OCI-LY3 (cell line): ENCODE measurements around the gene GRAP2.

Source experiments
- H2AFZ ChIP-seq: fragments of 200-600, 300-600 bp; shearing (Covaris generic); 2 replicates; pipeline ENCODE4 v1.6.0; 2014; ENCODE audit warnings: antibody characterized with exemption, low read depth, low read length
- H3K27ac ChIP-seq: fragments of 200-600, 300-600 bp; sonication (generic); 2 replicates; pipeline ENCODE4 v1.5.1; 2014; ENCODE audit warnings: mild to moderate bottlenecking, low read length, moderate library complexity, mixed read lengths
- H3K27me3 ChIP-seq: fragments of 200-600, 300-600 bp; sonication (generic); 2 replicates; pipeline ENCODE4 v1.6.1; 2014; ENCODE audit warnings: low read depth, low read length, mixed read lengths
- H3K36me3 ChIP-seq: fragments of 200-600, 300-600 bp; sonication (generic); replicated peaks from 2 replicates; pipeline ENCODE3; 2014; ENCODE audit warnings: low read depth, low read length, mixed read lengths
- H3K4me1 ChIP-seq: fragments of 300-600, 200-600 bp; sonication (generic); 2 replicates; pipeline ENCODE4 v1.6.1; 2014; ENCODE audit warnings: low read length, mixed read lengths
- H3K4me2 ChIP-seq: fragments of 200-600, 300-600 bp; sonication (generic); 2 replicates; pipeline ENCODE4 v1.6.1; 2014; ENCODE audit warnings: low read length, mixed read lengths
- H3K4me3 ChIP-seq: fragments of 300-600, 200-600 bp; sonication (generic); 2 replicates; pipeline ENCODE4 v1.5.1; 2014; ENCODE audit warnings: antibody characterized with exemption, mild to moderate bottlenecking, low read length, moderate library complexity
- H3K79me2 ChIP-seq: fragments of 300-600, 200-600 bp; shearing (Covaris generic); 2 replicates; pipeline ENCODE4 v1.6.1; 2014; ENCODE audit warnings: mild to moderate bottlenecking, low read length, mixed read lengths
- H3K9ac ChIP-seq: fragments of 300-600, 200-600 bp; shearing (Covaris generic); 2 replicates; pipeline ENCODE4 v1.6.0; 2014; ENCODE audit warnings: mild to moderate bottlenecking, low read length, moderate library complexity
- H3K9me3 ChIP-seq: fragments of 200-600, 300-600 bp; shearing (Covaris generic); 2 replicates; pipeline ENCODE4 v1.6.1; 2014; ENCODE audit warnings: low read length, mixed read lengths; ENCODE audit not compliant: insufficient read depth
- H4K20me1 ChIP-seq: fragments of 200-600, 300-600 bp; sonication (generic); 2 replicates; pipeline ENCODE4 v1.6.1; 2016; ENCODE audit warnings: low read length, mixed read lengths; ENCODE audit not compliant: insufficient read depth
- CTCF ChIP-seq: fragments of 200-600, 300-600 bp; sonication (generic); IDR thresholded peaks from 2 replicates; pipeline ENCODE4 v1.5.1; 2014; ENCODE audit warnings: antibody characterized with exemption, low read length, low read depth
- EZH2phosphoT487 ChIP-seq: fragments of 200-600 bp; shearing (Covaris generic); IDR thresholded peaks from 2 replicates; pipeline ENCODE4 v1.6.1; 2018; ENCODE audit warnings: antibody characterized with exemption, mixed run types, low read depth

GRAP2 gene

GRCh38 chr22:39915295-39915726, 14.4 kb downstream of the GRAP2 start:
- H3K27me3 ChIP-seq: peaks cover 51% of the 10 kb centered on the region
- H3K4me2 ChIP-seq: no peak overlapping the region
- H3K4me3 ChIP-seq: no peak overlapping the region
- no peak overlapping the region for H3K27ac ChIP-seq
- no peaks in the 10 kb centered on the region for H4K20me1 ChIP-seq
- no peak overlapping the region for H3K9ac ChIP-seq
- no peak overlapping the region for H2AFZ ChIP-seq
- no peaks in the 10 kb centered on the region for H3K9me3 ChIP-seq
- no peaks in the 10 kb centered on the region for H3K36me3 ChIP-seq
- no peaks in the 10 kb centered on the region for H3K4me1 ChIP-seq
- H3K79me2 ChIP-seq: no peaks in the 10 kb centered on the region
- TF ChIP-seq CTCF: no peak

GRCh38 chr22:39916496-39916895, 15.6 kb downstream of the GRAP2 start:
- H3K4me1 ChIP-seq: no peaks in the 10 kb centered on the region
- H3K4me2 ChIP-seq: no peak overlapping the region
- peaks cover 57% of the 10 kb centered on the region for H3K27me3 ChIP-seq
- H3K27ac ChIP-seq: no peak overlapping the region
- no peaks in the 10 kb centered on the region for H3K79me2 ChIP-seq
- H2AFZ ChIP-seq: no peak overlapping the region
- H3K36me3 ChIP-seq: no peaks in the 10 kb centered on the region
- no peak for TF ChIP-seq EZH2phosphoT487
- no peak for TF ChIP-seq CTCF
- no peak overlapping the region for H3K4me3 ChIP-seq
- no peak overlapping the region for H3K9ac ChIP-seq
- H3K9me3 ChIP-seq: no peaks in the 10 kb centered on the region
- no peaks in the 10 kb centered on the region for H4K20me1 ChIP-seq

- no peak overlapping the region for H2AFZ ChIP-seq
- TF ChIP-seq CTCF (no peak), EZH2phosphoT487 (no peak)
- H3K4me1 ChIP-seq: no peaks in the 10 kb centered on the region
- no peaks in the 10 kb centered on the region for H4K20me1 ChIP-seq
- H3K9ac ChIP-seq: no peak overlapping the region
- no peaks in the 10 kb centered on the region for H3K9me3 ChIP-seq
- H3K36me3 ChIP-seq: no peaks in the 10 kb centered on the region
- H3K4me3 ChIP-seq: no peak overlapping the region
- peaks cover 59% of the 10 kb centered on the region for H3K27me3 ChIP-seq
- no peak overlapping the region for H3K27ac ChIP-seq
- no peaks in the 10 kb centered on the region for H3K79me2 ChIP-seq
- no peak overlapping the region for H3K4me2 ChIP-seq
Measured at GRCh38 chr22:39917197-39917643, 16.3 kb downstream of the GRAP2 start.

- Histone ChIP-seq H3K79me2 (no peaks in the 10 kb centered on the region), H3K9ac (no peak overlapping the region), H3K9me3 (no peaks in the 10 kb centered on the region), H3K27me3 (peaks cover 60% of the 10 kb centered on the region), H3K4me3 (no peak overlapping the region), H2AFZ (no peak overlapping the region), H3K4me1 (no peaks in the 10 kb centered on the region), H3K36me3 (no peaks in the 10 kb centered on the region), H3K4me2 (no peak overlapping the region), H3K27ac (no peak overlapping the region), H4K20me1 (no peaks in the 10 kb centered on the region)
- TF ChIP-seq EZH2phosphoT487 (no peak), CTCF (no peak)
Measured at GRCh38 chr22:39917776-39918495, 17.1 kb downstream of the GRAP2 start.
